ENCODE data around the gene CXCR1.

- TF ChIP-seq POLR2AphosphoS5 (IDR thresholded peaks at IDR 0.05) (no peak), CTCF (IDR thresholded peaks at IDR 0.05) (no peak), POLR2A (IDR thresholded peaks at IDR 0.05) (no peak)
These were observed 36.4 kb downstream of the CXCR1 start for GRCh38 chr2:218130377-218130776.
